NB4 (cell line): ENCODE data around the gene HTT.

ENCODE experiments used
- DNase-seq: peaks from one replicate; pipeline ENCODE4 v3.0.0; 2010; ENCODE audit warnings: low read depth
- H3K4me3 ChIP-seq: one replicate; pipeline ENCODE4 v1.5.1; 2011; ENCODE audit warnings: mild to moderate bottlenecking, low read depth, low read length, moderate library complexity
- MYC ChIP-seq: IDR thresholded peaks from 2 replicates; pipeline ENCODE4 v1.6.1; 2011; ENCODE audit warnings: low read depth, low read length
- POLR2A ChIP-seq: IDR thresholded peaks from 2 replicates; pipeline ENCODE4 v1.6.1; 2011; ENCODE audit warnings: mild to moderate bottlenecking; ENCODE audit not compliant: insufficient read length; ENCODE audit errors: extremely low read depth
- TF ChIP-seq, protein P1 (sequence below): IDR thresholded peaks from 2 replicates; pipeline ENCODE4 v1.6.1; 2011; ENCODE audit warnings: low read depth, low read length
- TF ChIP-seq, protein P2 (sequence below): IDR thresholded peaks from one replicate; pipeline ENCODE4 v1.5.1; 2012; ENCODE audit warnings: low read depth, low read length

HTT gene

DNA sequence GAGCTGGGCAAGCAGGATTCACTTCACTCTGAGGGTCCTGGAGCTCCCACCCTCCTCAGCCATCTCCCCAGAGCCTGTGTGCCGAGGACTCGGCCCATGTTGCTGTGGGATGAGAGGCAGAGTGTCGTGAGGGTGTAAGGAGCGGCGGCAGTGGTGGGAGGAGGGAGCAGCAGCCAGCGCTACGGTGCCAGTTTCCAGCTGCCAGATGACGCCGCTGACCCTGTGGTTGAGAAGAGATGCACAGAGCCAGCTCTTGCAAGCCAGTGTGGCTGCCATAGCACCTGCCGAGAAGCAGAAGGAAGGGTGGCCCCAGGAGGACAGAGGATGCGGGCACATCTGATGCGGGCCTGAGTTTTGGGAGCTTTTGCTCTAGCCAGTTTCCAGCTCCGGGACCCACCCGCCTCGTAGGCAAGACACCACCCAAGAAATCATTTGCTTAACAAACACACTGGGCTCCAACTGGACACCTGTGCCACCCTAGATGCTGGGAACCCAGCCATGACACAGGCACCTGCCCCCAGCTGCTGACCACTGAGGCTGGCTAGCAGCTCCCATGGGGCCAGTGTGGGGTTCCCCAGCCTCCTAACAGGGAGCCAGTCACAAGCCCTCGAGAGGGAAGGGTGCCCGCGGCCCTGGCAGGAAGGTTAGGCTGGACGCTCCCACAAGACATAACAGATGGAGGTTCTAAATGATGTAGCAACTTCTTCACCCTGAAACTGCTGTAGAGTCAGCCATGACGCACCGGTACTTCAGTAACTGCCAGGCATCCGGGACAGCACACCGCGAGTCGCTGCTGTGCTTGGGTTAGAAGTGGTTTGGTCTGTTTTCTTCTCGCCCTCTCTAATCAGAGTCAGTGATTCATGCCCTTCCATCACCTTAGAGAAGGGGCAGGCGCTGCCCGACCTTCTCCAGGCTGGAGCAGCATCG lies 183.3 kb downstream of the HTT start:
- H3K4me3 ChIP-seq: no peak overlapping the region
- no peak for DNase-seq
- TF ChIP-seq MYC: no peak
- TF ChIP-seq, protein P1, sequence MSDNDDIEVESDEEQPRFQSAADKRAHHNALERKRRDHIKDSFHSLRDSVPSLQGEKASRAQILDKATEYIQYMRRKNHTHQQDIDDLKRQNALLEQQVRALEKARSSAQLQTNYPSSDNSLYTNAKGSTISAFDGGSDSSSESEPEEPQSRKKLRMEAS: no peak
- TF ChIP-seq, protein P2, sequence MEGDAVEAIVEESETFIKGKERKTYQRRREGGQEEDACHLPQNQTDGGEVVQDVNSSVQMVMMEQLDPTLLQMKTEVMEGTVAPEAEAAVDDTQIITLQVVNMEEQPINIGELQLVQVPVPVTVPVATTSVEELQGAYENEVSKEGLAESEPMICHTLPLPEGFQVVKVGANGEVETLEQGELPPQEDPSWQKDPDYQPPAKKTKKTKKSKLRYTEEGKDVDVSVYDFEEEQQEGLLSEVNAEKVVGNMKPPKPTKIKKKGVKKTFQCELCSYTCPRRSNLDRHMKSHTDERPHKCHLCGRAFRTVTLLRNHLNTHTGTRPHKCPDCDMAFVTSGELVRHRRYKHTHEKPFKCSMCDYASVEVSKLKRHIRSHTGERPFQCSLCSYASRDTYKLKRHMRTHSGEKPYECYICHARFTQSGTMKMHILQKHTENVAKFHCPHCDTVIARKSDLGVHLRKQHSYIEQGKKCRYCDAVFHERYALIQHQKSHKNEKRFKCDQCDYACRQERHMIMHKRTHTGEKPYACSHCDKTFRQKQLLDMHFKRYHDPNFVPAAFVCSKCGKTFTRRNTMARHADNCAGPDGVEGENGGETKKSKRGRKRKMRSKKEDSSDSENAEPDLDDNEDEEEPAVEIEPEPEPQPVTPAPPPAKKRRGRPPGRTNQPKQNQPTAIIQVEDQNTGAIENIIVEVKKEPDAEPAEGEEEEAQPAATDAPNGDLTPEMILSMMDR: no peak

- no peak for TF ChIP-seq POLR2A
- TF ChIP-seq MYC: no peak
- TF ChIP-seq, protein P2: no peak
- no peak overlapping the region for H3K4me3 ChIP-seq
- no peak for DNase-seq
Measured at GRCh38 chr4:3261411-3262207, 187.1 kb downstream of the HTT start.

- H3K4me3 ChIP-seq: no peak overlapping the region
- DNase-seq: no peak
- TF ChIP-seq, protein P2: no peak
- TF ChIP-seq POLR2A (no peak), MYC (no peak)
- TF ChIP-seq, protein P1: no peak
Measured at GRCh38 chr4:3262208-3263052, 187.9 kb downstream of the HTT start.

GRCh38 chr4:3263053-3263875 lies 188.8 kb downstream of the HTT start:
- no peak for DNase-seq
- TF ChIP-seq, protein P1: no peak
- no peak for TF ChIP-seq MYC
- TF ChIP-seq POLR2A: no peak
- TF ChIP-seq, protein P2: no peak
- H3K4me3 ChIP-seq: no peak overlapping the region

GRCh38 chr4:3263876-3264193 lies 189.4 kb downstream of the HTT start:
- H3K4me3 ChIP-seq: no peak overlapping the region
- TF ChIP-seq POLR2A: no peak
- TF ChIP-seq, protein P1: no peak
- TF ChIP-seq, protein P2: no peak
- no peak for TF ChIP-seq MYC
- no peak for DNase-seq
